GM12864 (cell line): ENCODE results near the gene OR51G1.

Experiments
- DNase-seq: peaks from one replicate; pipeline ENCODE4 v3.0.0-alpha.2; 2011; ENCODE audit warnings: low read depth
- H3K4me3 ChIP-seq: 2 replicates; pipeline ENCODE4 v1.5.1; 2011; ENCODE audit warnings: mild to moderate bottlenecking, low read depth, low read length, control low read depth
- CTCF ChIP-seq: IDR thresholded peaks from 2 replicates; pipeline ENCODE4 v1.5.1; 2011; ENCODE audit warnings: low read depth, mild to moderate bottlenecking, moderate library complexity, low read length, control low read depth, inconsistent platforms; ENCODE audit errors: missing control alignments

The OR51G1 gene

GRCh38 chr11:4891996-4892640 is 32.0 kb downstream of the OR51G1 start:
- peak; percentile 16 for TF ChIP-seq CTCF
- H3K4me3 ChIP-seq, result no peak overlapping the region
- no peak for DNase-seq

- TF ChIP-seq CTCF, result no peak
- DNase-seq, result no peak
- H3K4me3 ChIP-seq, result no peak overlapping the region
Observed at GRCh38 chr11:4890279-4890678, 33.9 kb downstream of the OR51G1 start.

DNA sequence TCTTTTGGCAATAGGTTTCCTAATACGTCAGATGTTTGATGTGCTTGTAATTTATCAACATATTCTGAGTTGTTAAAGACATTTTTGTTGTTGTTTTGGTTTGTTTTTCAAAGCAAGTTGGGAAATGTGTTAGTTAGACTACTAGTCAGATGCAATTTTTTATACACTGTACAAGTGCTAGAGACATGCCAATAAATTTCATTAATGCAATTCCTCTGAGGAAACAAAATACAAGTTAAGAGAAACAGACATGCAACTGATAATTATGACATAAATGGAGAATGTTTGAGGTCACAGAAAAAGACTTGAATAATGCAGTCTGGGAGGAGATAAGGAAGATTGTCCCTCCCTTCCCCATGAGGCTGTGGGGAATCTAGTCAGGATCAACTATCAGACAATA is 36.5 kb downstream of the OR51G1 start:
- H3K4me3 ChIP-seq, result no peak overlapping the region
- TF ChIP-seq CTCF, result no peak
- no peak for DNase-seq

- no peak for DNase-seq
- TF ChIP-seq CTCF, result no peak
- H3K4me3 ChIP-seq, result no peak overlapping the region
Observed at GRCh38 chr11:4886186-4886585, 38.0 kb downstream of the OR51G1 start.

GRCh38 chr11:4884361-4884760 is 39.8 kb downstream of the OR51G1 start:
- TF ChIP-seq CTCF, result no peak
- no peak overlapping the region for H3K4me3 ChIP-seq
- no peak for DNase-seq

- H3K4me3 ChIP-seq, result no peak overlapping the region
- DNase-seq, result no peak
- TF ChIP-seq CTCF, result no peak
Observed at GRCh38 chr11:4882543-4882942, 41.6 kb downstream of the OR51G1 start.

GRCh38 chr11:4881860-4882500 is 42.2 kb downstream of the OR51G1 start, which contains the start of gene OR51T1:
TSS of gene OR51T1 (plus strand) at chr11:4881900. CDS start at chr11:4881900, 0 bp downstream.
- no peak within 1 kb of the TSS for H3K4me3 ChIP-seq
- no peak for TF ChIP-seq CTCF
- DNase-seq, result no peak
